Mammary epithelial cell (primary cell): ENCODE data around the gene BZW2.

ENCODE experiments used
- EZH2 ChIP-seq: IDR thresholded peaks from 2 replicates; pipeline ENCODE4 v1.6.1; 2012; ENCODE audit warnings: low read length, inconsistent platforms, borderline replicate concordance
- TF ChIP-seq, protein P1 (sequence below), 2 donors: IDR thresholded peaks in 1 of 2; conservative IDR thresholded peaks in 1 of 2; 2 replicates each; pipeline ENCODE4 v1.5.1; 2011 to 2012; ENCODE audit warnings: inconsistent platforms in 2 of 2, low read length in 2 of 2, mild to moderate bottlenecking in 2 of 2, control low read depth in 1 of 2, low read depth in 1 of 2; ENCODE audit not compliant: insufficient read depth in 1 of 2; ENCODE audit errors: extremely low read depth in 1 of 2

DNA sequence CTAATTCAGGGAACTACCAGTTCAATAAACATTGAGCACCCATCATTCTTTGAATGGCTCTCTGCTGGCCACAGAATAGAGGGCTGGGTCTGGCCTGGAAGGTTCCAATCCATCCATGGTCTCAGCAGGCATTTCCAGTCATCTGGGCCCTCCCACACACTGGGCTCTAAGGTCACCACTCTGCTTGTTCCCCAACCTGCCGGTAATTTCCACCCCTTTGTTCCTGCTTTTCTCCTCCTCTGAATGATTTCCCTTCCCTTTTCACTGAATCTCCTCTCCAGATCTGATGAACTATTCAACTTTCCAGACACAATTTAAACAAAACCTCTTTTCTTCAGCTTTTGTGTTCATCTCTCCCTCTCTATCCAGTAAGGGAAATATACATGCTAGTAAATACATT lies 2.6 kb downstream of the BZW2 start:
- TF ChIP-seq, protein P1, sequence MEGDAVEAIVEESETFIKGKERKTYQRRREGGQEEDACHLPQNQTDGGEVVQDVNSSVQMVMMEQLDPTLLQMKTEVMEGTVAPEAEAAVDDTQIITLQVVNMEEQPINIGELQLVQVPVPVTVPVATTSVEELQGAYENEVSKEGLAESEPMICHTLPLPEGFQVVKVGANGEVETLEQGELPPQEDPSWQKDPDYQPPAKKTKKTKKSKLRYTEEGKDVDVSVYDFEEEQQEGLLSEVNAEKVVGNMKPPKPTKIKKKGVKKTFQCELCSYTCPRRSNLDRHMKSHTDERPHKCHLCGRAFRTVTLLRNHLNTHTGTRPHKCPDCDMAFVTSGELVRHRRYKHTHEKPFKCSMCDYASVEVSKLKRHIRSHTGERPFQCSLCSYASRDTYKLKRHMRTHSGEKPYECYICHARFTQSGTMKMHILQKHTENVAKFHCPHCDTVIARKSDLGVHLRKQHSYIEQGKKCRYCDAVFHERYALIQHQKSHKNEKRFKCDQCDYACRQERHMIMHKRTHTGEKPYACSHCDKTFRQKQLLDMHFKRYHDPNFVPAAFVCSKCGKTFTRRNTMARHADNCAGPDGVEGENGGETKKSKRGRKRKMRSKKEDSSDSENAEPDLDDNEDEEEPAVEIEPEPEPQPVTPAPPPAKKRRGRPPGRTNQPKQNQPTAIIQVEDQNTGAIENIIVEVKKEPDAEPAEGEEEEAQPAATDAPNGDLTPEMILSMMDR (conservative IDR thresholded peaks at IDR 0.05 in 1 of 2, IDR thresholded peaks at IDR 0.05 in 1 of 2; ENCODE audit: extremely low read depth in 1 of 2, insufficient read depth in 1 of 2, low read depth in 1 of 2, low read length in 2 of 2), result no peak
- TF ChIP-seq EZH2, result no peak
